Stimulated activated CD8-positive, alpha-beta memory T cell treated with anti-CD3 and anti-CD28 coated beads, Interleukin-15, amount 100 ng/mL, for 4 hours (primary cell): ENCODE data around the gene SP140.
"Not testable (repeated sequence)": the region's sequence is repeated elsewhere in the genome, so short reads cannot be mapped to it uniquely, and the experiment has no call there.

Experiments used
- DNase-seq, 2 donors: peaks; one replicate each; pipeline ENCODE4 v3.0.0-alpha.2; 2020; ENCODE audit warnings: low read depth in 2 of 2

The SP140 gene

DNA sequence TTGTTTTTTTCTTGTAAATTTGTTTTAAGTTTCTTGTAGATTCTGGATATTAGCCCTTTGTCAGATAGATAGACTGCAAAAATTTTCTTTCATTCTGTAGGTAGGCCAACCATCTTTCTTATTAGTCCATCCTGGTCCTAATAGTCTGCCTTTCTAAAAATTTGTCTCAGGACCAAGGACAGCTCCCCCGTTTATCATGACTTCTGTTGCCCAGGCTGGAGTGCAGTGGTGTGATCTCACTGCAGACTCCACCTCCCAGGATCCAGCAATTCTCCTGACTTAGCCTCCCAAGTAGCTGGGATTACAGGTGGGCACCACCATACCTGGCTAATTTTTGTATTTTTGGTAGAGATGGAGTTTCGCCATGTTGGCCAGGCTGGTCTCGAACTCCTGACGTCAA, 63.8 kb downstream of the SP140 start:
- not testable (repeated sequence) for DNase-seq

DNA sequence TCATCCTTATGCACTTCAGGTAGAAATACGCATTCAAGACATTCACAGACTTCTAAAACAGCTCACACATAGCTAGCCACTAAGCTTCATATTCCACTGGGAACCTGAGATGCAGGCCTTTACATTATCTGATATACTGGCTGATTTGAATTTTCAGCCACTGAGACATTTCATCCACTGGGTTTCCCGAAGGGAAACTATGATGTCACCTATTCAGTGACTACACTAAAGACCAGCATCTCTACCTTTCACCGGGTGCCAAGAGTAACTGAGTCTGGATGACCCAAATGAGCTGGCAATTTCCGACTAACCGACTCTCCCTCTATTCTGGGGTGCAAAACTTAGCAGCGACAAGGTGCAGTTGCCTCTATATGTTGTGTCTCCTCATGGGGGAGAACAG, 69.7 kb downstream of the SP140 start:
- no peak for DNase-seq

DNA sequence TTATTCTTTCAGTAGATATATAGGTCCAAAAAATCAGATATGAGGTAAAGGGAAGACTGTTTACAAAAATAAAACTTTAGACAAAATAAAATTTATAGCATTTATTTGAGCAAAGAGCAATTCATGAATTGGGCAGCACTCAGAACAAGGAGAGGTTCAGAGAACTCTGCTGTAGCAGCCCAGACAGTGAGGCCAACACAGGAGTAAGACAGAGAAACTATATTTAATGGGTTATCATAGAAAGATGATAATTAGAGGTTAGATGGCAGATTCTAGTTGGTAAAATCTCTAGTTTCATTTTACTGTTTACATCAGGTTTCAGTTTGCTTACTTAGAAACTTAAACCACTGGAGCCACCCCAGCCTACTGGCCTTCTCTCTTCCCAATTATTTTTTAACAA, 71.4 kb downstream of the SP140 start:
- DNase-seq: no peak

DNA sequence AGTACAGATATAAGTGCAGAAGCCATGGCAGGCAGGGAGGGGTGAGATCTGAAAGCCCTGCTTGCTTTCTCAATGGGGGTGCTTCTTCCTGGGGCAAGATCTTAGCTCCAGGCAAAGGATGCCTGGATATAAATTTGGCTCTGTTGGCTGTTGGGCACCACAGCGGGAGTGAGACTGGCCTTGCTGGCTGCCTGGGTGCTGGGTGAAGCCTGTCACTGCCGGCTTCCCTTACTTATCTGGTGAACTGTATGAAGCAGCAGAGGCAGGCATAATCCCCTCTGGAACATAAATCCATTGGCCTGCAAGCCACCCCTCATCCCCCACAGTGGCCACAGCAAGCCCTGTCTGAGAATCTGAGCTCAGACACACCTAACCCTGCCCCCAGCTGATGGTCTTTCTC, 74.1 kb downstream of the SP140 start:
- no peak for DNase-seq

DNA sequence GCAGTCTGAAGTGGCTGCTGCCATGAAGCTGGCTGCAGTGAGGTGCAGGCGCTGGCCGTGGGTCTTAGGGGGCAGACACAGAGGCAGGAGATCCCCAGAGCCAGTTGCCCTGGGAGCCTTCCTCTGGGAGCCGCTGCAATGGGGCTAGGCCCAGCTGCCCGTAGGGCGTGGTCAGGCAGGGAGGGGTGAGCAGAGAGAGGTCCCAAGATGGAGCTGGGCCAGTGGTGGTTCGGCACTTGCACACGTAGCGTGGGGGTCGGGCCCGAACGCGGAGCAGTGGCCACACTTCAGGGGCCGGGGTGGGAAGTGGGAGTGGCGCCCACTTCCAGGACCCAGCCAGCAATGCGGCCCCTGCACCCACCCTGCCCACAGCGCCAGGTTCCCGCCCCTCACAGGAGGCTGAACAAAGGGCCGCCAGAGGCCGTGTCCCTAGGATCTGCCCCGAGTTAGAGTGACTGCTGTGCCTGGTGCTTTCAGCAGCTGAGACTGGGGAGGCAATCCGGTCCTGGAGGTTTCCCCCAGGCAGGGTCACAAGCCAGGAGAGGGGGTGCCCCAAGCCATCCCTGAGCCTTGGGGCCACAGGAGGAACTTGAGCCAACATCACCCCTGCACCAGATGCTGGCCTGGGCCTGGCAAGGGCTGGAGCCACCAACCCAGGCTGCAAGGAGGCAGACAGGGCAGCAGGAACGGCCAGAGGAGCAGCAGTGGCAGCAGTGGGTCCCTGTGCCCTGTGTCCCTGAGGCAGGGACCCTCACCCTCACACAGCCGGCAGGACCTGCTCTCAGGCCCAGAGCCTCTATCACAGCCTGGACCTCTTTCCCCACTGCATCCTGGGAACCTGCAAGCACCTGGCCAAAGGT, 80.1 kb downstream of the SP140 start:
- DNase-seq: no peak

DNA sequence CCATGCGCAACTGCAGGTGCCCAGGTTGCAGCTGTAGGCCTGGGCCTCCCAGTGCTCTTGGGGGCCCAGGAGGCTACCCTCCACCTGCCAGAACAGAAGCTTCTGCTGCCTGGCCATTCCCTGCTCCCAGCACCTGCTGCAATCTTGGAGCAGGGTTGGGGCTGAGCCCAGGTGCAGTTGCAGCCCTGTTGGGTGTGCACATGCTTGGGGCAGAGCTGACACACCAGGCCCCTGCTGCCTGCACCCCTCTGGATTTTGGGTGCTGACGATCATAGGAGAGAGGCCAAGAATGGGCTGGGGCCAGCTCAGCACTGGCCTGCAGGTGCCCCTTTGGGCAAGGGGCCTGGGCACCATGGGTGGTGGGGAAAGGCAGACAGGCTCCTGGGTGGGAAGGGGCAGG, 80.9 kb downstream of the SP140 start:
- no peak for DNase-seq

DNA sequence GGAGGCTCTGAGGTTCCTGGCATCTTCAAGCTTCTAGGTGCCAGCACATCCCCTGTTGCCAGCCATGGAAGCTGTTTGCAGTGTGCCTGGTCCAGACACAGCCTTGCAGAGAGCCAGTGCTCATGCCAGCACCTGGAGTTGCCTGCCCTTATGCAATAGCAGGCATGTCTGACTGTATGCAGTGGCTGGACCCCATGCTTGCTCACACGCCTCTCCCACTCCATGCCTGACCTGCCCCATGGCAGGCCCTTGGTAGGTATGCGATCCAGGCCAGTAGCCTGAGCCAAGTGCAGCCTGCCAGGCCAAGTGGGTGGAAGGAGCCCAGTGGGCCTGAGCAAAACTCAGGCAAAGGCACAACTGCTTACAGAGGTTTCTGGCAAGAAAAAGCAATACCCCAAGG, 81.9 kb downstream of the SP140 start:
- no peak for DNase-seq

DNA sequence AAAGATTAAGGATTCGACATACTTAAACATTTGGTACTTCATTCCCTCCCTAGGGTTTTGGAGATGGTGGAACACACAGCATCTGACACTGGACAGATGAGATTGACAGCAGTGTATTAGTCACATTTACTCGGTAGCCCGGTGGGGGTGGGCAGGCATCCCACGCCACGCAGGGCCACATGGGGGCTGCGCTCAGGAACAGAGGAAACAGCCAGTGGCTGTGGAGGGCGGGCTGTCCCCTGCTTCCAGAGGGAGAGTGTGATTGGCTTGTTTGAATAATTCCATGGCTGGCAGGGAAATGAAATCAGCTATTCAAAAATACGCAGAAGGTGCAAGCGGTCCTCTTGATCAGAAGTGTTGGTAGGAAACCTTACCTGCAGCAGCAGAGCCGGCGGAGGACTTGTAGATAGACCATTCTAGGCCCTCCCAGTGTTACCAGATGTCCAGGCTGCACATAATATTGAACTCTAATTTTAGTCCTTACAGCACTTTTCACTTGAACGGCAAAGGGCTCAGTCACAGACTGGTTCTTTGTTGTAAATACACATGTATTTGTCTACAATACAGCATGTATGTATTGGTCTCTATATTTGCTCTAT, 83.0 kb downstream of the SP140 start:
- DNase-seq: no peak

DNA sequence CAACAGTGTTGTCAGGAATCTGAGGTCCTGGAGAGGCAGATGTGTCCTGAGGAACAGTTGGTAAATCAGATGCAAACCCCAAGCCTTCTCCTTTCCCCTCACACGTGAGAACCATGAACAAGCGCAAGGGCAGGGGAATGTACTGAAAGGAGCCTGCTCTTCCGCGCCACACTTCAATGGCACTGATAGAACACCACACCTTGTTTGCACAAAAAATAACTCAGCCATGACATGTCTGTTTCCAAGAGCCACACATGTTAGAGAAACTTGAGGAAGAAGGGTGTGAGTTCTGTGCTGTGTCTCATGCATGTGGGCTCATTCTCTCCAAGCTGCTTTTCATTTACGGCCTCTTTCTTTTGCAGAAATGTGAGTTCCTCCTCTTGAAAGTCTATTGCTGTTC, 85.3 kb downstream of the SP140 start:
- not testable (repeated sequence) for DNase-seq

DNA sequence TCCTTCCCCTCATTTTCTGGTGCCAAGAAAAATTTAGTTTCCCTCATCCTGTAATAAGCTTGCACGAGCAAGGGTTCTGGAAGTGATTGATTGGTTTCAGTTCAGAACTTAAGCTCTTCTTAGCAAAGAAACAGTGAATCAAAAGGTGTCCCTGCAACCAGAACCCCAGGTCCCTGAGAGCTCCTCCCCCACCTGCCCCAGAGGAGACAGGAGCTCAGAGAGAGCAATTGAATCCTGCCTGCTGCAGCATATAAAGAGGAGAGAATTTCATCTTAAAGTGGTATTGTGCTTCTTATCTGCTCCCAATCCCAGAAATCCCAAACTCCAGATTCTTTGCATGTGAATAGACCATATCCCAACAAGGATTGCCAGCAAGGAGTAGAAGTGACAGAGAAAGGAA, 86.1 kb downstream of the SP140 start:
- not testable (repeated sequence) for DNase-seq

DNA sequence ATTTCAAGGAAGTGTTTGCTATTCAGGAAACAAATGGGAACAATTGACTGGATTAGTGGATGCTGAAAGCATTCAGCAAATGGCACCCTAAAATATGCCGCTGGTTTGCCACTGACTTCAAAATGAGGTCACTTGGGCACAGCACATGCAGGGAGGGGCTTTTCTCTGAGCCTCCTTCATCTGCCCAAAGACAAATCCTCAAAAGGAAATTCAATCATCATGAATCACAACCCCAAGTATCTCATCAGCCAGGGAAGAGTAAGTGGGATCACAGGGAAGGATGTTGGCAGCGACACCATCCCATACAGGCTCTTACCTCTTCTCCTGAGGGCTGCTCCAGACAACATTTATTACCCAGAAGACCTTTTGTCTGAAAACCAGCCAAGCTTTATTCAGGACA, 87.1 kb downstream of the SP140 start:
- DNase-seq: no peak

DNA sequence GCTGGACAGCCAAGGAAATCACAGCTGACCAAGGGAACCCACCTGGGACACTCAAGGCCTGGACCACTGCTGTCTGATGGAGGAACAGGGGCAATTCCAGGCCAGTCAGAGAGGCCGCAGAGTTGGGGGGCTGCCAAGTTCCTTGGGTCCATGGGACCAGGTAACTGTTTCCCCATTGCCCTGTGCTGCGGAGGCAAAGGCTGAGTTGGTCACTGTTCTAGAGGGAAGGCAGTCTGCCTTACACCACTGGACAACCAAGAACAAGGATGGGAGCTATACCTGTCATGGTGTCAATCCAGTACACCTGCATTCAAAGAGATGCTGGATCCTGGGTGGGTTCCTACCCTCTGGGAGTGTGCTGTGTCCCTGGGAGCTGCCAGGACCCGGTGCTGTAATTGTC, 91.8 kb downstream of the SP140 start:
- no peak for DNase-seq

DNA sequence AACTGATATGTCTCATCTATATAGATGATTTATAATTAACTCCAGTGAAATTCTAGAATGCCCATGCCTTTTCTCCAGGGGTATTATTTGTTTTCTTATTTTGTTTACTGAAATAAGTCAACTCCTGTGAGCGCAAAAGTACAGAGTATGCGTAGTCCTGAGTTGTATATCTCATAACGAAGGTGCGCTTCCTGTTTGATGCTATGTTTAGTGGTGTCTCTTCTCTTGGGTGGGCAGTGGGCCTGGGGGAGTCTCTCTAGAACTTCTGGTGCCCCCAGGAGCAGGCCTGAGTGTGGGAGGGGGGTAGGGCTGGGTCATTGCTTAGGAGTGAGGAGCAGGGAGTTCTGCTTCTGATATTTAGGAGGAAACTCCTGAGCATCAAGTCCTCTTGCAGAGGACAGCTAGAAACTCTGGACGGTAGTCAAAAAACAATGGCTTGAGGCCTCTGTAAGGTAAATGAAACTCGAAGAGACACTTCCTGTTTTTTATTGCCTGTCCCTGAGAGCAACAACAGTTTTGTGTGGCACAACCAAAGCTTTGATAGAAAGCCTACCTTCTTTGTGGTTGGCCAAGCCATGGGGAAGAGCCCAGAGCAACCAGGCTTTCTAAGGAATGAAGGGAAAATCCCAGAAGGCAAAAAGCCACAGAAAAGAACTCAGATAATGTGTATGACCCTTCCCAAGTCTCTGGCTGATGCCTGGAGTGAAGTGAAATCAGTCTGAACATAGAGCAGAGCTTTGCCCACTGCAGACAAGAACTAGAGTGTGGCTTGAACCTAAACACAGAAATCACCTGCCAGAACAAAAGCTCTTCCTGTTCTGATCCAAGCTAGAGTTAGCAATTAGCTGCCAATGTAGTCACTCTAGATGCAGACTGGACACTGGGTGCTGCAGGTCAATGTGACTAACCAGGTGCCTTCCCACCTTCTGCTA, 92.9 kb downstream of the SP140 start:
- DNase-seq: no peak

DNA sequence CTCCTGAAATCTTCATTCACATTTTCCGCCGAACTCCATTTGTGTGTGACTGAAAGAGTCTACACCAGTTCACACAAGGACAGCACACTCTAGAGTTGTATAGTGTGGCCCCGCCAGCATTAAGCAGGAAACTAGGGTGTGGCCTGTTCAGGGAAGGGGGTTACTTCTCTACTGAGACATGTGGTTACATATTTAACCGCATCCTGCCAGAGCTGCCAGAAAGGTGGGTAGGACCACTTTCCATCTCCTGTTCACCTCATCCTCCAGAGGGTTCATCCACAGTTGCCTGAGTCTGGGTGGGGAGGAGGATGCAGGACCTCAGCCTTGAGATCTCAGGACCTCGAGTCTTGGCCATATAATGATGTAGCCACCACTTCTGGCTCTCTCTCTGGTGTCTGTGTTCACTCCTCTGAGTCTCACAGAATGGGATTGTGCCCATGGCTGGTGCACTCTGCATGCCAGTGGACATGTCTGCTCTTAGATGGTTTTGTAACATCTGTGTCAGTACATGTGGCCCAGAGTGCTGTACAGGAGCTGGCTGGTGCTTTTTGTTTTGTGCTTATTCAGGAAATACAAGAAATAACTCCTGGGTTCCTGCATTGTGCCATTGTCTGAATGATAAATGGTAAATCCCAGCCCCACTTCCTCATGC, 93.8 kb downstream of the SP140 start:
- DNase-seq: peak in 1 of 2 donors; percentile 48

DNA sequence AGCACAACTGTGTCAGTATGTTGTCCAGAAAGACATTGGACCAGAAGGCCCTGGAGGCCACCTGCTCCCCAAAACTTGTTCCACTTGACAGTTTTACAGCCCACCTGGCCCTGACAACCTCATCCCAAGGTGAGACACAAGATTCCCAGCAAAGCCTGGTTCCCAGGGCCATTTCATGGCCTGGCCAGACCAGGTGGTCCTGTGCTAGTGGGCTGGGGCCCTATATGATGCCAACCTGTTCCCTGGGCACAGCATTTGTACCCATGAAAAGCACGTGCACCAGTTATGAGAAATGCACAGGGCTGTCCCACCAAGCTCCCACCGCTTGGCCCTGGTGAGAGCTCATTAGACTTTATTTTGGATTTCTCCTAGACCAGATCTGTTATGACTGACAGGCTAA, 95.5 kb downstream of the SP140 start:
- DNase-seq: no peak

DNA sequence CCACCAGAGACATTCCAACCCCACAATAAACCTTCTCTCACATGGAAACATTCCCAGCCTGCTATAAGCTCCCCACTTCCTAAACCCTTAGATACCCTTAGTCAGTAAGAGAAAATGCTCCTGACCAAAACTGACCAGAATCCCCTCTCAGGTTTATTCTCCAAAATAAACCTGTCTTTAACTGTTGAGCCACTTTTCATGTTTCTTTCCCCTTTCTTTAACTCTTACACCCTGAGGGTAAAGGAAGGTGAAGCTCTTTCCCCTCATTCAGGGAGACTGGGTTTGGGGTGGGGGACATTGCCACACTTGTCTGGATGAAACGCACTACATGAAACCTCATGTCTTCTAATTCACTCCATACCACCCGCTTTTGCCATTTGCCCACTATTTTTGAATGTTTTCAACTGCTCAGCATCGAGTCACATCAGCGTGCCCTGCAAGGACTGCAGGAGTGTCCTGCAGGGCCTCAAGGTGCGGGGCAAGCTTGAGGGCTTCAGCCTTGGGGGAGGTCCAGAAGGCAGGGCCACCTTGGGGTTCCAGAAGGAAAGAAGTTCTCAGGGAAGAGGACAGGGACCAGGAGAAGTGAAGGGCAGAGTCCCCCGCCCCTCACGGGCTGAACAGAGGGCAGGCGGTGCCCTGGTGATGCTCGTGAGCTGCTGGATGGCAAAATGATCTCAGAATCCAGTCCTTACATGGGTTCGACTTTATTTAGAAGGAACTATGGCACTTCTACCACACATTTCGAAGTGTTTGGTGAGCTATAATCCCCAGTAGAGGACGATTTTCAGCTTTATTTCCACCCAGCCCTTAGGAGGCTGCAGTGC, 97.2 kb downstream of the SP140 start:
- DNase-seq: no peak

DNA sequence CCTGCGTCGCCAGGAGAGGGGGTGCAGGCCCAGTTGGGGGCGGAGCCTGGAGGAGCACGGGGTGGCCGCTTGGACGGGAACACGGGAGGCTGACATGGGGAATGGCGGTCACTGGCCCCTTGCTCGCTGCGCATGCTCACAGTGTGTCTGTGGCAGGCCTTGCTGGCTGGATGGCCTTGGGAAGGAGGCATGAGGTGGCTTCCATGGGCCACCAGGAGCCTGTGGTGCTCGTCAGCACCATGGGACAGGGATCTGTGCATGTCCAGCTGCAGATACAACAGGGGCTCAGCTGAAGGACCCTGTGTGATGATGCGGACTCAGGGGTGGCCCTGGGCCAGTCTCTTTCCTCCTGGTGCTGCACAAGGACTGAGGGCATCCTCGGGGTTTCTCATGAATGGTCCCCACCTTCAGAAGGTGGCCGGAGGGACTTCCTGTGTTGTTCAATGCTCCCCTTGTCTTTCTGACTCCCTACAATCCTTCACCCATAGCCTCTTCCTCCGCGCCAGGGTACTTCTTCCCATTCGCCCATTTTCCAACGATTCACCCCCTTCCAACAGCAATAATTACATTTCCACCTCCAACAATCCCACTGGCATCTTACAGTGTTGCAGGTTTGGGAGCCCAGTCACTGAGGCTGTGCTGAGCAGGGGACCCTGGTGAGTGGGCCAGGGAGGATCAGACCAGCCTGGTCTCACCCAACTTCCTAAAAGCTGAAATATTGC, 98.0 kb downstream of the SP140 start:
- DNase-seq: no peak

DNA sequence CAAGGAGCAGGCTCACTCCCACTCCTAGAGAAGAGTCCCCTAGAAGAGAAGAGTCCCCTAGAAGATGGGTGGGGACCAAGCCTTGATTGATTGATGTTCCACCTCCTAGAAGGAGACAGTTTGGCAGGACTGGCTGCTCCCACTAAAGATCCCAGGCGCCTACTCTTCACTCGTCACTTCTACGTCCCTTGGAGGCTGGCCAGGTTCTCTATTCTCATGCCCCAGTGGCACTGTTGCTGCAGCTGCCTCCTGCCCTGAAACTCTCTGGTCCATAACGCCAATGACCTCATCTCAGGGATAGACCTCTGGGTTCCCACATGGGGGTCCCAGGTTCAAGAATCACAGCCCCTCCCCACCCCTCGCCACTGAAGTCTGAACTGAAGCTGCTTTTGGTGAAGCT, 99.0 kb downstream of the SP140 start:
- no peak for DNase-seq

DNA sequence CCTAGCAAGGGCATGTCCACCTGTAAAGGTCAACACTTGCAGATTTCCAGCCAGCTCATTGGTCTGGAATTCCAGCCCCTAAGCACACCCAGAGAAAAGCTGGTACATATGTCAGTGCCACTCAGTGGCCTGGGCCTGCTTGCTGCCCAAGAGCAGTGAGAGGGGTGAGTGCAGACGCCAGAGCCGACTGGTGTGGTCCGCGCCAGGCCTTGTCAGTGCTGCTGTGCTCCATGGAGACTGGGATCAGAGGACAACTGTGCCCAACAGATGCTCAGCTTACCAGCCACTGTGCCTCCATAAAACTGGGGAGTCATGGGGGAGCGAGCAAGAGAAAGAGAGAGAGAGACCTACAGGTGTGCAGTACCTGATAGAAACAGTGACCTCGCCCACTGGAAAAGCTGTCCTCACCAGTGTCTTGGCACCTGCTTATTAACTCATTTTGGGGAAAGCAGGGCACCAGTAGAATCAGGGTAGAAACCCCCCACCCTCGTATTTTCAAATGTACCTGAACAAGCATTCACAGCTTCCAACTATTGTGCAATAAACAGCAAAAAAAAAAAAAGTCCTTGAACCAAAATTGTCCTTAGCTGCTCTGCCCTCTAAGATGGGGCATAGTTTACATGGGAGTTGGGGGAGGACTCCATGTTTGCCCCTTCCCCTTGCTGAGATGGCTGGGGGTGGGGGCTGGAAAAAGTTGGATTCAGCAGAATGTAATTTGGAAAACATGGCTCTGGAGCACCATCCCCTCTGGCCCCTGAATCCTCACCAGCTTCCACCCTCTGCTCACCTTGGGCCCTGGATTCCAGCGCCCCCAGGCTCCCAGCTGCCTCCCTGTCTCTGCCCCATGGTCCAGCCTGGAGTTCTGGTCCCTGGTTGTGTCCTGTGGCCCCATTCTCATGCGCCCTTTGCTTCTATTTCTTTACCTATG, 100.0 kb downstream of the SP140 start:
- DNase-seq: no peak
